NCI-H524 treated with DMSO at 0.1 percent for 48 hours (cell line): Measurements from ENCODE around the gene UTP25.
"Not testable (repeated sequence)": the region's sequence is repeated elsewhere in the genome, so short reads cannot be mapped to it uniquely, and the experiment has no call there.

Experiments used
- DNase-seq: peaks from one replicate; lab custom pipeline; 2025; lab: John Stamatoyannopoulos, UW

Gene UTP25

DNA sequence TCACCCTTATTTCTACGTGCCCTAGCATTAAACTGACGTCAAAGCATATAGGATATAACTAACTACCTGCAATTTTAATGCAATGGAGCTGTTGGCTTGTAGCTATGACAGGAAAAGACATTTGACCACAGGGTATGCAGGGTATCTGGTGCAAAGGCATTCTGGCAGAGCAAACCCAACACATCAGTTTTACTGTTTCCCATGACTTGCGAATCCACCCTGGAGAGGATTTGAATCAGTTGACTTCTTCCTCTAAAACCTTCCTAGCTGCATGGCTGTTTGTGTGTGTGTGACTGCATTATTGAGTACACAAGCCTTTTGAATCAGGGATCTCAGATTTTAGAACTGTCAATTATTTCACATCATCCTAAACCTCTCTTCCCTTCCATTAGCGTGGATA is 68.6 kb downstream of the UTP25 start:
- no peak for DNase-seq

GRCh38 chr1:209898271-209898670 is 70.5 kb downstream of the UTP25 start:
- not testable (repeated sequence) for DNase-seq

DNA sequence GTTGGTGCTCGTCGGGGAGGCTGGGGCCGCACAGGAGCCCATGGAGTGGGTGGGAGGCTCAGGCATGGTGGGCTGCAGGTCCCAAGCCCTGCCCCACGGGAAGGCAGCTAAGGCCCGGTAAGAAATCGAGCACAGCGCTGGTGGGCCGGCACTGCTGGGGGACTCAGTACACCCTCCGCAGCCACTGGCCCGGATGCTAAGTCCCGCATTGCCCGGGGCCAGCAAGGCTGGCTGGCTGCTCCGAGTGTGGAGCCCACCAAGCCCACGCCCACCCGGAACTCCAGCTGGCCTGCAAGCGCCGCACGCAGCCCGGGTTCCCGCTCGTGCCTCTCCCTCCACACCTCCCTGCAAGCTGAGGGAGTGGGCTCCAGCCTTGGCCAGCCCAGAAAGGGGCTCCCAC is 71.1 kb downstream of the UTP25 start:
- not testable (repeated sequence) for DNase-seq

GRCh38 chr1:209899948-209900347 is 72.2 kb downstream of the UTP25 start:
- no peak for DNase-seq

DNA sequence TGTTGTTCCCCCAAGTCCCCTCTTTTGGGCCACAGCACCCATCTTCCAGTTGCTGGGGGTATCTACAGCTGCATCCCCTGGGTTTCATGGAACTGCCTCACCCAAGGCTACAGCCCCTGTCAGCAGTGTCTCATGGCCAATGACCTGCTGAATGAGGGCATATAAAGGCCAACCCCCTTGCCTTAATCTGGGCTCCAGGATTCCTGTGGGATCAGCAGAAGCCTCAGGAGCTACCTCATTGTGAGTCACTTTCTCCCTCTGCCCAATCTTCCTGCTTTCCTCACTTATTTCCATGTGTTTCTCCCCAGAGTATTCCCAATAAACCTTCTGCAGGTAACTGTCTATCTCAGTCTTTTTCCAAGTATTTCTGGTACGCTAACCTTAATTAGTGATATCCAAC is 73.0 kb downstream of the UTP25 start:
- no peak for DNase-seq

- no peak for DNase-seq
Observed at GRCh38 chr1:209901211-209901610, 73.4 kb downstream of the UTP25 start.

- DNase-seq: not testable (repeated sequence)
Observed at GRCh38 chr1:209904774-209905173, 77.0 kb downstream of the UTP25 start.
